Muscle layer of duodenum (tissue), 2 donors: ENCODE data around the gene KIAA1217.

Source experiments
- H3K27ac ChIP-seq: one replicate; pipeline ENCODE4 v1.7.0; 2013; ENCODE audit warnings: mild to moderate bottlenecking, low read length
- H3K27me3 ChIP-seq: one replicate; pipeline ENCODE4 v1.7.0; 2013; ENCODE audit warnings: low read depth, mild to moderate bottlenecking, control low read depth, low read length
- H3K36me3 ChIP-seq, 2 donors: one replicate each; pipeline ENCODE4 v1.7.0; 2013; ENCODE audit warnings: low read length in 2 of 2, control low read depth in 1 of 2, mild to moderate bottlenecking in 1 of 2; ENCODE audit not compliant: insufficient read depth in 2 of 2, control insufficient read depth in 1 of 2
- H3K4me1 ChIP-seq, 2 donors: one replicate each; pipeline ENCODE4 v1.7.0; 2013; ENCODE audit warnings: low read length in 2 of 2, mild to moderate bottlenecking in 2 of 2, control low read depth in 1 of 2, moderate library complexity in 1 of 2; ENCODE audit not compliant: insufficient read depth in 2 of 2, control insufficient read depth in 1 of 2
- H3K4me3 ChIP-seq, 2 donors: one replicate each; pipeline ENCODE4 v1.7.0; 2013; ENCODE audit warnings: low read length in 2 of 2, low read depth in 1 of 2, mild to moderate bottlenecking in 1 of 2
- H3K9me3 ChIP-seq, 2 donors: one replicate each; pipeline ENCODE4 v1.7.0; 2013; ENCODE audit warnings: low read length in 2 of 2, control low read depth in 1 of 2, mild to moderate bottlenecking in 1 of 2; ENCODE audit not compliant: control insufficient read depth in 1 of 2
- donor health status: healthy.

KIAA1217 gene

GRCh38 chr10:24451325-24451820, 242.4 kb downstream of the KIAA1217 start:
- Histone ChIP-seq H3K4me1 (no peaks in the 10 kb centered on the region), H3K27me3 (no peaks in the 10 kb centered on the region), H3K27ac (no peak overlapping the region), H3K36me3 (no peaks in the 10 kb centered on the region), H3K9me3 (no peaks in the 10 kb centered on the region), H3K4me3 (peak overlapping the region in 1 of 2 donors; percentile 9)

- no peaks in the 10 kb centered on the region for H3K4me1 ChIP-seq
- no peak overlapping the region for H3K27ac ChIP-seq
- H3K9me3 ChIP-seq, result no peaks in the 10 kb centered on the region
- no peaks in the 10 kb centered on the region for H3K36me3 ChIP-seq
- H3K27me3 ChIP-seq, result no peaks in the 10 kb centered on the region
- H3K4me3 ChIP-seq, result no peak overlapping the region
Observed at GRCh38 chr10:24452030-24452429, 243.1 kb downstream of the KIAA1217 start.

GRCh38 chr10:24453404-24453830, 244.5 kb downstream of the KIAA1217 start:
- H3K4me1 ChIP-seq, result no peaks in the 10 kb centered on the region
- no peaks in the 10 kb centered on the region for H3K27me3 ChIP-seq
- H3K4me3 ChIP-seq, result no peak overlapping the region
- H3K36me3 ChIP-seq, result no peaks in the 10 kb centered on the region
- H3K9me3 ChIP-seq, result no peaks in the 10 kb centered on the region
- no peak overlapping the region for H3K27ac ChIP-seq

GRCh38 chr10:24453973-24454372, 245.0 kb downstream of the KIAA1217 start:
- Histone ChIP-seq H3K27me3 (no peaks in the 10 kb centered on the region), H3K27ac (no peak overlapping the region), H3K4me1 (no peaks in the 10 kb centered on the region)

GRCh38 chr10:24455447-24455846, 246.5 kb downstream of the KIAA1217 start:
- Histone ChIP-seq H3K4me3 (no peak overlapping the region), H3K27ac (no peak overlapping the region), H3K36me3 (no peaks in the 10 kb centered on the region), H3K4me1 (no peaks in the 10 kb centered on the region), H3K27me3 (no peaks in the 10 kb centered on the region), H3K9me3 (no peaks in the 10 kb centered on the region)

More at GRCh38 chr10:24453973-24454372, 245.0 kb downstream of the KIAA1217 start:
- Histone ChIP-seq H3K9me3 (no peaks in the 10 kb centered on the region), H3K36me3 (no peaks in the 10 kb centered on the region), H3K4me3 (no peak overlapping the region)

- Histone ChIP-seq H3K4me3 (no peak overlapping the region), H3K9me3 (no peaks in the 10 kb centered on the region), H3K27ac (no peak overlapping the region), H3K4me1 (no peaks in the 10 kb centered on the region), H3K27me3 (no peaks in the 10 kb centered on the region), H3K36me3 (no peaks in the 10 kb centered on the region)
Observed at GRCh38 chr10:24456322-24456721, 247.4 kb downstream of the KIAA1217 start.

- Histone ChIP-seq H3K27me3 (no peaks in the 10 kb centered on the region), H3K4me1 (peaks cover 0 to 6% of the 10 kb centered on the region in 2 donors), H3K36me3 (no peaks in the 10 kb centered on the region), H3K27ac (no peak overlapping the region), H3K4me3 (no peak overlapping the region), H3K9me3 (no peaks in the 10 kb centered on the region)
Observed at GRCh38 chr10:24457661-24458318, 248.9 kb downstream of the KIAA1217 start.

GRCh38 chr10:24459836-24460235, 250.9 kb downstream of the KIAA1217 start:
- H3K9me3 ChIP-seq, result no peaks in the 10 kb centered on the region

GRCh38 chr10:24462291-24462813, 253.4 kb downstream of the KIAA1217 start:
- H3K27me3 ChIP-seq, result no peaks in the 10 kb centered on the region
- no peaks in the 10 kb centered on the region for H3K9me3 ChIP-seq
- H3K4me3 ChIP-seq, result no peak overlapping the region
- H3K27ac ChIP-seq, result no peak overlapping the region
- peaks cover 0 to 13% of the 10 kb centered on the region in 2 donors for H3K4me1 ChIP-seq
- H3K36me3 ChIP-seq, result peaks cover 0 to 4% of the 10 kb centered on the region in 2 donors

More at GRCh38 chr10:24459836-24460235, 250.9 kb downstream of the KIAA1217 start:
- Histone ChIP-seq H3K27me3 (no peaks in the 10 kb centered on the region), H3K4me3 (no peak overlapping the region), H3K27ac (no peak overlapping the region), H3K36me3 (peaks cover 0 to 4% of the 10 kb centered on the region in 2 donors), H3K4me1 (peaks cover 0 to 13% of the 10 kb centered on the region in 2 donors)

GRCh38 chr10:24462889-24463552, 254.1 kb downstream of the KIAA1217 start:
- Histone ChIP-seq H3K4me3 (no peak overlapping the region), H3K4me1 (peaks cover 0 to 13% of the 10 kb centered on the region in 2 donors)

GRCh38 chr10:24463611-24464426, 254.9 kb downstream of the KIAA1217 start:
- Histone ChIP-seq H3K36me3 (peaks cover 0 to 4% of the 10 kb centered on the region in 2 donors), H3K4me3 (peak overlapping the region in 1 of 2 donors; percentile 9), H3K27ac (peak overlapping the region; percentile 81), H3K4me1 (peaks cover 0 to 13% of the 10 kb centered on the region in 2 donors), H3K27me3 (no peaks in the 10 kb centered on the region), H3K9me3 (no peaks in the 10 kb centered on the region)

More at GRCh38 chr10:24462889-24463552, 254.1 kb downstream of the KIAA1217 start:
- Histone ChIP-seq H3K9me3 (no peaks in the 10 kb centered on the region), H3K27me3 (no peaks in the 10 kb centered on the region), H3K36me3 (peaks cover 0 to 4% of the 10 kb centered on the region in 2 donors), H3K27ac (peak overlapping the region; percentile 81)
